Cardiac fibroblast (primary cell): ENCODE data around the gene SYT13.

Source experiments
- DNase-seq, 2 donors: peaks; one replicate each; pipeline versions ENCODE4 v3.0.0 to v3.0.0-alpha.2; 2010; ENCODE audit warnings: low read depth in 2 of 2
- H3K4me3 ChIP-seq, 2 donors: replicated peaks in 1 of 2; 1 replicate in 1 of 2; 2 replicates in 1 of 2; pipeline ENCODE4 v1.5.1; 2011; ENCODE audit warnings: low read depth in 2 of 2, low read length in 2 of 2, mild to moderate bottlenecking in 2 of 2, moderate library complexity in 1 of 2
- TF ChIP-seq, protein P1 (sequence below): IDR thresholded peaks from one replicate; pipeline ENCODE4 v1.5.1; 2011; ENCODE audit warnings: low read depth, mild to moderate bottlenecking, low read length, inconsistent platforms

Gene SYT13

GRCh38 chr11:45225961-45226871 lies 59.9 kb downstream of the SYT13 start:
- TF ChIP-seq, protein P1, sequence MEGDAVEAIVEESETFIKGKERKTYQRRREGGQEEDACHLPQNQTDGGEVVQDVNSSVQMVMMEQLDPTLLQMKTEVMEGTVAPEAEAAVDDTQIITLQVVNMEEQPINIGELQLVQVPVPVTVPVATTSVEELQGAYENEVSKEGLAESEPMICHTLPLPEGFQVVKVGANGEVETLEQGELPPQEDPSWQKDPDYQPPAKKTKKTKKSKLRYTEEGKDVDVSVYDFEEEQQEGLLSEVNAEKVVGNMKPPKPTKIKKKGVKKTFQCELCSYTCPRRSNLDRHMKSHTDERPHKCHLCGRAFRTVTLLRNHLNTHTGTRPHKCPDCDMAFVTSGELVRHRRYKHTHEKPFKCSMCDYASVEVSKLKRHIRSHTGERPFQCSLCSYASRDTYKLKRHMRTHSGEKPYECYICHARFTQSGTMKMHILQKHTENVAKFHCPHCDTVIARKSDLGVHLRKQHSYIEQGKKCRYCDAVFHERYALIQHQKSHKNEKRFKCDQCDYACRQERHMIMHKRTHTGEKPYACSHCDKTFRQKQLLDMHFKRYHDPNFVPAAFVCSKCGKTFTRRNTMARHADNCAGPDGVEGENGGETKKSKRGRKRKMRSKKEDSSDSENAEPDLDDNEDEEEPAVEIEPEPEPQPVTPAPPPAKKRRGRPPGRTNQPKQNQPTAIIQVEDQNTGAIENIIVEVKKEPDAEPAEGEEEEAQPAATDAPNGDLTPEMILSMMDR, result no peak

GRCh38 chr11:45225277-45225676 lies 60.9 kb downstream of the SYT13 start:
- TF ChIP-seq, protein P1, result no peak
- no peak overlapping the region for H3K4me3 ChIP-seq
- DNase-seq, result no peak

More at GRCh38 chr11:45225961-45226871, 59.9 kb downstream of the SYT13 start:
- no peak overlapping the region for H3K4me3 ChIP-seq
- DNase-seq, result no peak

GRCh38 chr11:45224766-45225165 lies 61.4 kb downstream of the SYT13 start:
- no peak overlapping the region for H3K4me3 ChIP-seq
- DNase-seq, result no peak
- TF ChIP-seq, protein P1, result no peak

DNA sequence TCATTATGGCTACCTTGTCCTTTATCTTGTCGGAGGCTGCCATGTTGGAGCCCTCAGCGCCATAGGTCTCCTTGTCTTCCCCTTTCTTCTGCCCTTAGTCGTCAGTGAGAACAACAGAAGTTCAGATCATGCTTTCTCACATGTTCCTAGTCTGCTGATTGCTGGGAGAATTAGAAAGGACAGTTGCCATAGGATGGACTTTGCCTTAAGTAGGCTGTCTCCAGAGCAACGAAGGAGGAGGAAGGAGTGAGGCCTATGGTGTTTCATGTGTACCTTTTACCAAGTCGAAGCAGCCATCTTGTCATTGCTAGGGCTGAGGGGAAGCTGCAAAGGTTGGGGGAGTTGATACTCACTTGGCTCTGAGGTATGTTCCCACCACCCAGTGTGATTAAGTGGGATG lies 62.6 kb downstream of the SYT13 start:
- TF ChIP-seq, protein P1, result no peak

GRCh38 chr11:45219411-45219810 lies 66.7 kb downstream of the SYT13 start:
- no peak for DNase-seq
- TF ChIP-seq, protein P1, result no peak
- H3K4me3 ChIP-seq, result no peak overlapping the region

More for the DNA sequence above, 62.6 kb downstream of the SYT13 start:
- no peak overlapping the region for H3K4me3 ChIP-seq
- DNase-seq, result no peak

DNA sequence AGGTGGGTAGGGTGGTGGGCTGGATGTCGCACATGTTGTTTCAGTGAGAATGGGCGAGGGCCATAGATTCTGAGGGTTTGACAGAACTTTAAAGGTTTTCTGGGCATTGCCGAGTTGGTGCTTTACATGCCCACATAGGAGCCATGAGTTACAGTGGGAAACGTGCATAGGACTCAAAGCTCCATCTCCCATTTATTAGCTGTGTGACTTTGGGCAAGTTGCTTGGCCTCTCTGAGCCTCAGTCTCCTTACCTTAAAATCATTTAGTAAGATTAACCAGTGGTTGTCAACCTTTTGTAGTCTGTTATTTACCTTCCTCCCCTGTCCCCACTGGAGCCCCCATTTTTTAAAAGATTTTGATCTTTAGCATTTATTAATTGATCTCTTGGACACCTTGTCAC lies 67.4 kb downstream of the SYT13 start:
- H3K4me3 ChIP-seq, result no peak overlapping the region
- TF ChIP-seq, protein P1, result no peak
- no peak for DNase-seq
